Gastroesophageal sphincter (tissue), 4 donors: ENCODE measurements around the gene CNKSR2. TPM values are rescaled to one million over a fixed set of nuclear protein-coding genes. Genes with fewer than 3 reads are reported as not detected.

Experiments
- ATAC-seq: fragments of 150-250 bp; one replicate; pipeline ENCODE4 v1.9.1; 2016; ENCODE audit warnings: mild to moderate bottlenecking, moderate library complexity
- H3K27ac ChIP-seq, 4 donors: fragments of 200-600 bp; sonication (generic) in 3 of 4; 1 replicate in 3 of 4; 2 replicates in 1 of 4; pipeline ENCODE4 v1.5.1; 2016 to 2019
- H3K27me3 ChIP-seq: fragments of 200-600 bp; sonication (generic); one replicate; pipeline ENCODE4 v1.5.1; 2019
- H3K36me3 ChIP-seq, 2 donors: fragments of 200-600 bp; sonication (generic); one replicate each; pipeline ENCODE4 v1.5.1; 2019; ENCODE audit warnings: control low read depth in 1 of 2
- H3K4me1 ChIP-seq, 3 donors: fragments of 200-600 bp; sonication (generic); 1 replicate in 2 of 3; 2 replicates in 1 of 3; pipeline ENCODE4 v1.5.1; 2016 to 2019; ENCODE audit warnings: control low read depth in 2 of 3
- H3K4me3 ChIP-seq, 2 donors: fragments of 200-600 bp; sonication (generic); one replicate each; pipeline ENCODE4 v1.5.1; 2019; ENCODE audit warnings: mild to moderate bottlenecking in 1 of 2, moderate library complexity in 1 of 2
- H3K9me3 ChIP-seq, 3 donors: fragments of 200-600 bp; sonication (generic); one replicate each; pipeline ENCODE4 v1.5.1; 2017 to 2019; ENCODE audit warnings: control low read depth in 2 of 3
- CTCF ChIP-seq, 4 experiments: fragments of 200-600 bp in 2 of 4; fragments of 450-650 bp in 2 of 4; sonication (generic) in 1 of 4; IDR thresholded peaks; one replicate each; pipeline ENCODE4 v1.5.1; 2017 to 2019; ENCODE audit warnings: antibody characterized with exemption in 4 of 4, mild to moderate bottlenecking in 2 of 4, moderate library complexity in 2 of 4
- EP300 ChIP-seq: sonication (generic); formaldehyde crosslinking; IDR thresholded peaks from one replicate; pipeline ENCODE4 v1.6.1; 2017; ENCODE audit warnings: antibody characterized with exemption, mild to moderate bottlenecking
- POLR2A ChIP-seq, 2 donors: fragments of 450-650 bp; IDR thresholded peaks; one replicate each; pipeline ENCODE4 v1.6.1; 2017; ENCODE audit warnings: antibody characterized with exemption in 2 of 2, mild to moderate bottlenecking in 2 of 2, moderate library complexity in 1 of 2
- POLR2AphosphoS5 ChIP-seq: sonication (generic); formaldehyde crosslinking; IDR thresholded peaks from one replicate; pipeline ENCODE4 v1.6.1; 2017; ENCODE audit warnings: antibody characterized with exemption
- WGBS, 2 donors: methylation state at CpG; one replicate each; pipeline ENCODE4 v1.1.5; 2018; ENCODE audit warnings: low coverage in 1 of 2; 5-methylcytosine and 5-hydroxymethylcytosine counted together
- total RNA-seq, 4 donors: library from RNA; depleted of rRNA; stranded (reverse); fragments of >200 nt; gene quantifications; one replicate each; pipeline ENCODE4 v1.1.0, GENCODE V29; 2016

Gene CNKSR2
- total RNA-seq, 4 donors from 2014 or later, result 7.9 to 55.3 (median 20.6) TPM

- no peak for ATAC-seq
- no peak for TF ChIP-seq POLR2A (IDR thresholded peaks at IDR 0.05)
- no peak for TF ChIP-seq CTCF (IDR thresholded peaks at IDR 0.05)
- no peak for TF ChIP-seq POLR2AphosphoS5
- TF ChIP-seq EP300, result no peak
- Histone ChIP-seq H3K27ac (no peak overlapping the region), H3K9me3 (no peaks in the 10 kb centered on the region), H3K36me3 (no peaks in the 10 kb centered on the region), H3K4me3 (no peak overlapping the region), H3K27me3 (no peaks in the 10 kb centered on the region), H3K4me1 (no peaks in the 10 kb centered on the region)
- WGBS, 2 donors, result 67 to 100% methylated on average over 1 of the region's 1 CpG
Observed at GRCh38 chrX:21400408-21401121, 26.3 kb downstream of the CNKSR2 start.

GRCh38 chrX:21408307-21408706 lies 34.1 kb downstream of the CNKSR2 start:
- no peaks in the 10 kb centered on the region for H3K36me3 ChIP-seq
- ATAC-seq, result no peak
- H3K9me3 ChIP-seq, result no peaks in the 10 kb centered on the region
- no peaks in the 10 kb centered on the region for H3K27me3 ChIP-seq
- WGBS, 2 donors, result 10 to 33% methylated on average over 2 of the region's 2 CpGs
- peaks cover 0 to 6% (median 0%) of the 10 kb centered on the region in 3 donors for H3K4me1 ChIP-seq
- no peak overlapping the region for H3K27ac ChIP-seq
- no peak for TF ChIP-seq POLR2AphosphoS5
- no peak overlapping the region for H3K4me3 ChIP-seq

- Histone ChIP-seq H3K4me3 (no peak overlapping the region), H3K9me3 (no peaks in the 10 kb centered on the region), H3K36me3 (no peaks in the 10 kb centered on the region), H3K4me1 (peaks cover 0 to 6% (median 0%) of the 10 kb centered on the region in 3 donors), H3K27me3 (no peaks in the 10 kb centered on the region), H3K27ac (no peak overlapping the region)
- TF ChIP-seq POLR2A (IDR thresholded peaks at IDR 0.05) (no peak), EP300 (no peak), POLR2AphosphoS5 (no peak), CTCF (IDR thresholded peaks at IDR 0.05) (no peak)
- ATAC-seq, result no peak
- WGBS, 2 donors, result 10 to 40% methylated on average over 1 of the region's 1 CpG
Observed at GRCh38 chrX:21408788-21409187, 34.6 kb downstream of the CNKSR2 start.

- Histone ChIP-seq H3K4me1 (peaks cover 0 to 6% (median 0%) of the 10 kb centered on the region in 3 donors), H3K4me3 (no peak overlapping the region), H3K27me3 (no peaks in the 10 kb centered on the region), H3K9me3 (no peaks in the 10 kb centered on the region), H3K27ac (no peak overlapping the region), H3K36me3 (no peaks in the 10 kb centered on the region)
- no peak for TF ChIP-seq POLR2A (IDR thresholded peaks at IDR 0.05)
- no peak for TF ChIP-seq EP300
- no peak for TF ChIP-seq POLR2AphosphoS5
- TF ChIP-seq CTCF (IDR thresholded peaks at IDR 0.05), result no peak
- 7 to 36% methylated on average over 2 of the region's 3 CpGs for WGBS, 2 donors
- no peak for ATAC-seq
Observed at GRCh38 chrX:21412029-21412428, 37.8 kb downstream of the CNKSR2 start.

- Histone ChIP-seq H3K27ac (no peak overlapping the region), H3K4me3 (no peak overlapping the region), H3K36me3 (no peaks in the 10 kb centered on the region), H3K4me1 (peaks cover 0 to 6% (median 0%) of the 10 kb centered on the region in 3 donors), H3K9me3 (no peaks in the 10 kb centered on the region), H3K27me3 (no peaks in the 10 kb centered on the region)
- 41 to 78% methylated on average over 1 to 3 of the region's 3 CpGs for WGBS, 2 donors
- no peak for TF ChIP-seq EP300
- TF ChIP-seq POLR2A (IDR thresholded peaks at IDR 0.05), result no peak
- TF ChIP-seq POLR2AphosphoS5, result no peak
- TF ChIP-seq CTCF (IDR thresholded peaks at IDR 0.05), result no peak
- no peak for ATAC-seq
Observed at GRCh38 chrX:21412883-21413282, 38.7 kb downstream of the CNKSR2 start.
